HG02938 (cell line): Measurements from ENCODE around the gene GAS6.

Source experiments
- ATAC-seq: cut with Tn5 transposase; IDR thresholded peaks from one replicate; pipeline ENCODE4 v1.9.1; 2021; ENCODE audit warnings: mild to moderate bottlenecking, moderate library complexity; ENCODE audit not compliant: unreplicated experiment

Gene GAS6

DNA sequence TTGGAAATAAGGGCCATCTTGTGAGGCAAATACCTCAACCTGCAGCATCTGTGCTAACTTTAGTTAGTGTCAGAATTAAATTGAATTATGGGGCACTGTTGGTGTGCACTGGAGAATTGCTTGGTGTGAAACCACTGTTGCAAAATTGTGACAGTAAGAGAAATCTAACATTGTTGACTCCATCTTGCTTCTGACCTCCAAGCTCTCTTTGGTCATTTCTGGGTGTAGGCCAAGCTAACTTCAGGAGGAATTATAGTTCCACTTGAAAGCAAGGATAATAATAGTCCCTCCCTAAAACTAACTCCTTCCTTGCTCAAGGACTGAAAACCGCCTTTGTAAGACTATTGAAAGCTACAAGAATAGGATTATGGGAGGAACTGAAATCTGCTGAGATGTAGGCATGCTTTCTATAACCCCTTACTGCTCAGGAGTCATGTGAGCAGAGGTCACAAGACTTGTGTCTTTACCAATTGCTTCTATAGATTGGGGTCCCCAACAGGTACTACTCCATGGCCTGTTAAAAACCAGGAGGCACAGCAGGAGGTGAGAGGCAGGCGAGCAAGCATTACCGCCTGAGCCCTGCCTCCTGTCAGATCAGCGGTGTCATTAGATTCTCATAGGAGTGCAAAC lies 24.9 kb upstream of the GAS6 start:
- no peak for ATAC-seq

DNA sequence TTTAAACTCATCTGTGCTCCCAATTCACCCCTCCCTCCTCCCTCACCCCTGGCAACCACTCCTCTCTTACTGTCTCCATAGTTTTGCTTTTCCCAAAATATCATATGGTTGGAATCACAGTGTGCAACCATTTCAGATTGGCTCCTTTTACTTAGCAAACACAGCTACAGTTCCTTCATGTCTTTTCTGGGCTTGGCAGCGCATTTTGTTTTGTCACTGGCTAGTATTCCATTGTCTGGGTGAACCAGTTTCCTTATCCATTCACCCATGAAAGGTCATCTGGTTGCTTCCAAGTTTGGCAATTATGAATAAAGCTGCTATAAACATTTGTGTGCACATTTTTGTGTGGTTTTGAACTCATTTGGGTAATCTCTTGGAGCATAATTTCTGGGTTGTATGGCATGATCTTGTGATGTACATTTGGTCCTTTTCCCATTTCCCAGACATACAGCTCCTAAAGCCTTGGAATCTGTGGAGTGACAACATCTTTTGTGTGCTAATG lies 23.9 kb upstream of the GAS6 start:
- ATAC-seq, result no peak

DNA sequence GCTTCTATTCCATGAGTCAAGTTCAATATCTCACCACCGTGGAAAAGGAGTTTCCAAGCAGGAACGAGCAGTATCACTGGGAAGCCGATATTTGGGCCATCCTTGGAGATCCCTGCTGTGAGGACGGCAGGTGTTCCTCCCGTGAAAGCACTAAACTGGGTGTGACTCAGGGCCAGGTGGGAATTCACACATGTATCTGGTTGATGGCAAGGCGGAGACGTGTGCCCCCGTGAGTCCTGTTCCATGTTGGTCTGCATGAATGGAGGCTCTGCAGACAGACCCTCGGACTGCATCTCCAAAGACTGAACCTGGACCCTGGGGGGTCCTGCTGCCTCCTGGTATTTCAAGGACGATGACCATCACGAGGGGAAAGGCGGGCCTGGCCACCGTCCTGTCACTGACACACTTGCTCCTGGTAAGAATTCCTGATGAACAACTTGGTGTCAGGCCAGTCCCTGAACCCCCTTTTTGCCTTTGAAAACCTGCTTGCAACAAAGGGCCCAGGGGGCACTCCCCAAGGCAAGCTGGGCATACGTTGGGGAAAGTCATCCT lies 22.8 kb upstream of the GAS6 start:
- ATAC-seq, result no peak

GRCh38 chr13:113884821-113885220 lies 20.9 kb upstream of the GAS6 start:
- no peak for ATAC-seq

DNA sequence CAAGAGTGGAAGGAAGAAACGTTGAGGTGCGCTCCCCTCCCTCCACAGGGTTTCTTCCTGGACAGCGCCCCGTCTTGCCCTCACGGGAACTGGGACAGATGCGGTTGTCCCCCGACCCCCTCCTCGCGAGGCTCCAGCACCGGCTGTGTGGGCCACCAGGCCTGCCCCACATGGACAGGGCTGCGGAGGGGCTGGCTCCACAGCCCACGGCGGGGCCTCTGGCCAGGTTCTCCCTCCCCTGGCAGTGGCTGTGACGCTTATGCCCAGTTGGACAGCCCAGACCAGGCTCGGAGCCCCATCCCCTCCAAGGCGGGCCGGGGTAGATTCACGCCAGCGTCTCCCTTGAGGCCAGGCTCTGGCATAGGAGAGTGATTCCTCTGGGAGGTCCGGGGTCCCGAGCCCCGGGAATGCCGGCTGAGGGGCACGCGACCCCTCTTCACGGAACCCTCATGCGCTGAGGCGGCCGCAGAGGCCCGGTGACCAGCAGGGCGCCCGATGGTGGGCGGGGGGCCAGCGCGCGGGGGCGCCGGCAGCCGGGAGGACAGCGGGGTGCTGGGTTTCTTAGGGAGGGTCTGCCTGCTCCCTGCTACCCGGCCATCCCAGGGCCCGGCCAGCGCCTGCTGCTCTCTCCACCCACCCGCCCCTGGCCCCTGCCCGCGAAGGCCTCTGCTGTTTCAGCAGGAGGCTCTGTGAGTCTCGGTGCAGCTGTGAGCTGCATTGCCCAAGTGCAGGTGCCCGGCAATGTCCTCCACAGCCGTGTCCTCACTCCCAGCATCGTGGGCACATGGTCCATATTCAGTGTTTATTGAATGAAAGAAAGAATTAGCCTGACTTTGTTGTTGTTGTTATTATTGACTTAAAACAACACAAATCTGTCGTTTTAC lies 20.3 kb upstream of the GAS6 start:
- ATAC-seq, result no peak

DNA sequence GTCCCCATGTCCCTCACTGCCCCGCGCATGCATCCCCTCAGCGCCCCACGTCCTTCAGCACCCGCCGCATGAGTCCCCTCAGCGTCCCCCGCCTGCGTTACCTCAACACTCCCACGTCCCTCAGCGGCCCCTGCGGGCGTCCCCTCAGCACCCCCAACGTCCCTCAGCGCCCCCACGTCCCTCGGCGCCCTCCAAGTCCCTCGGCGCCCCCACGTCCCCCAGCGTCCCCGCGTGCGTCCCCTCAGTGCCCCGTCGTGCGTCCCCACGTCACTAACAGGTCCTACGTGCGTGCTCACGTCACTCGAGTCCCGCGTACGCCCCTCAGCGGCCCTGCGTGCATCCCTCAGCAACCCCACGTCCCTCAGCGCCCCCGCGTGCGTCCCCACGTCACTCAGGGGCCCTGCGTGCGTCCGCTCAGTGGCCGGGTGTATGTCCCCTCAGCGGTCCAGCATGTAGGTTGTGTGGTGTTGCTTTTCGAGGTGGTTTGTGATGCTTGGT lies 19.5 kb upstream of the GAS6 start:
- ATAC-seq, result no peak

DNA sequence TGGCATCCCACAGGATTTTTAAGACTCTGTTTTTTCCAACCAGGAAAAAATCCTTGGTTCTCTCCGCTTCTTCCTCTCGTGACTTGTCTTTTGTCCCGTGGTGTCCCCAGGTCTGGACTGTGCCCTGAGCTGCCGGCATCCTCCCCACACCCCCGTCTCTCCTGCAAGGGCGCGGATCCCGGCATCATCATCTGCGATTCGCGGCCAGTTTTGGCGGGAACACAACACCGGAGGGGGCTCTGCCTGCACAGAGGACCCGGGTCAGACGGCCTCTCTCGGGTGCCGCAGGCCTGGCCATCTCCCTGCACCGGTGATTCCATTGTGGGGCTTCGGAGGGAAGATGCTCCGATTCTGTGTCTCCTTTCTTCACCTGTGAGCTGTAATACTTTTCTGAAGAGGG lies 18.8 kb upstream of the GAS6 start:
- ATAC-seq, result no peak

DNA sequence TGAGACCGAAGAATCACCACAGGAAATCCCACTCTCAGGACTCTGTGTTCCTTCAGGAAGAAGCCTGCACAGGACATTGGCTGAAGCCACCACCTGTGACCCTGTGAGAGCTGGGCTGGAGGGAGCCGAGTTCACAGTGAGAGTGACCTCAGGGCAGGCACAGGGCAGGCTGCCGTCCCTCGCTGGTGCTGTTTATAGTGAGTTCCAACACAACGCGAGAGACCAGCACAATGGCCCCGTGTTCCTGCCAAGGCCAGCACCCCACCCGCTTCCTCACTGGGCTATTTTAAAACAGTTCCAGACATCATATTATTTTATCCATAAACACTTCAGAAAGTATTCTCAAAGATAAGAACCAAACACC lies 18.4 kb upstream of the GAS6 start:
- ATAC-seq, result no peak

- no peak for ATAC-seq
Observed at GRCh38 chr13:113881614-113882266, 17.9 kb upstream of the GAS6 start.

GRCh38 chr13:113880651-113881611 lies 17.1 kb upstream of the GAS6 start:
- ATAC-seq, result no peak

DNA sequence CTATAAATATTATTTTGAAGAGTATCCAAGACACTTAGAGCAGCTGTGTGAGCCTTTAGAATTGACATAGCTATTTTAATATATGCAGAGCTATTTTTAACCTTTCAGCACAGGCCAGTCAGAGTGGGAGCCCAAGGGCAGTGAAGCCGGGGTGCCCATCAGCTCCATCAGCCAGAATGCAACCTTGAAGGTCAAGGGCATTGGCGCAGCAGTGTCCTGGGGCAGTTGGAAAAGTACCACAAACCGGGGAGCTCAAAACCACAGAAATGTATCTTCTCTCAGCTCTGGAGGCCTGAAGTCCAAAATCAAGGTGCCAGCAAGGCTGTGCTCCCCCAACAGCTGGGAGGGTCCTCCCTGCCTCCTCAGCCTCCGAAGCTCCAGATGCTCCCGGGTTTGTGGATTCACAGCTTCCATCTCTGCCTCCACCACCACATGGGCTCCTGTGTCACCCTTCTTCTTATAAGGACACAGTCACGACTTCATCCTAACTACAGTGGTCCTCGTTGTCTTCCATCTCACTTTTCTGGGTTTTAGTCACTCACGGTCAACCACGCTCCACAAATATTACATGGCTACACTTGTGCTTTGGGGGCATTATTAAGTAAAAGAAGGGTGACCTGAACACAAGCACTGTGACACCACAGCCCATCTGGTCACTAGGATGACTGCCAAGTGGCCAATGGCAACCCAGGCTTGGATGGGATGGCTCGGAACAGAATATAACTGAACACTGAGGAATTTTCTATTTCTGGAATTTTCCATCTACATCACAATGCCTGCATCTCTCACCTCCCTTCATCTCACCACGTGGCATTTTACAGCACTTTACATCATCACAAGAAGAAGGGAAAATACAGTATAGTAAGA lies 15.9 kb upstream of the GAS6 start:
- ATAC-seq, result no peak

DNA sequence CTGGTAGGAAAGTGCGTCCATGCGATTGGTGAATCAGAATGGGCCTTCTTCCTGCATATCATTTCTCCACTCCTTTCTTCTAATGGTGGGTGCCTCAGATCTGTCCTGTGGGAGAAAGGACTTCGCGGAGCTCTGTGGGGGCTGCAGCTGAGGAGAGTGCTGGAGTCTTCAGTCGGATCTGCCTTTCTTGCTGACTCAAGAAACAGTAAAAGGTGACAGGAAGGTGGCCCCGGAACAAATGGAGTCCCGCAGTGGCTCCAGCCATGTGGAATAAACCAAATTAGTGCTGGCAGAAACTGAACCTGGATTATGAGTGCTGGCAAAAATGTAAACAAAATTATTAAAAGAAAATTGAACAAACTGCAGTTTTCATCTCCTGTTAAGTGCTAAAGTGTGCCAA lies 15.1 kb upstream of the GAS6 start:
- no peak for ATAC-seq

DNA sequence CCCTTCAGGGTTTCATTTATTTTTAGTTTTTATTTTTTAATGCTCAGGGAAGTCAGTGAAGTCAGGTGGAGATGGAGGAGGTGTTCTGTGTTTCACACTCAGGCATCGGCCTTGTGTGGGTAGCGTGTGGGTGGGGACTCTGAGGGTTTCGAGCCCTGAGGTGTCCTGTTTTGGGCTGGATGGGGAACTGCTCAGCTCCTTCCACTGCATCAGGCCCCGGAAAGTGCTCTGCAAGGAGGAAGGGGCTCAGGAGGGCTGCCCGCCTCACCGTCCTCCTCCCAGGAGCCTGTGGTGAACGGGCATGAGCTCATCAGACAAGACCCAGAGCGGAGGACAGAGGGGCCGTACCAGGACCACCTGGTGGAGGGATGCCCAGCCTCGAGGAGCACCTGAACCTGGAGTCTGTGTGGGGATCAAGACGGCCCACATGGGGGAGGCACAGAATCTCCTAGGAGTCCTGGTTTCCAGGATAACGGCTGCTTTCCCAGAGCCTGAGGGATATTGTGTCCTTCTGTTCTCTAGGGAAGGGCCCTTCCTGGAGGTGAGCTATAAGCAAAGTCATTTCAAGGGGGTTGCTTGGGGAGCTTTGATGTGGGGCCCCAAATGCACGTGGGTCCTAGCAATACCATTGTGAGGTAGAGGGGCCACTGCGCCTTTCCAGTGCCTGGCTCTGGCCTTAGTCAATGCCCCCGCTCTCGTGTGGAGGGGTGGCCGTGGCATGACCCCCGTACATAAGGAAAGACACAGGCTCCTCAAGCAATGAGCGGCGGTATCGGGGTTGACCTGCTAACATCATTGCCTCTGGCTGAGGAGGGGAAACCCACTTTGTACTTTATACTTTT lies 13.5 kb upstream of the GAS6 start:
- ATAC-seq, result no peak

GRCh38 chr13:113876346-113877148 lies 12.7 kb upstream of the GAS6 start:
- ATAC-seq, result no peak

DNA sequence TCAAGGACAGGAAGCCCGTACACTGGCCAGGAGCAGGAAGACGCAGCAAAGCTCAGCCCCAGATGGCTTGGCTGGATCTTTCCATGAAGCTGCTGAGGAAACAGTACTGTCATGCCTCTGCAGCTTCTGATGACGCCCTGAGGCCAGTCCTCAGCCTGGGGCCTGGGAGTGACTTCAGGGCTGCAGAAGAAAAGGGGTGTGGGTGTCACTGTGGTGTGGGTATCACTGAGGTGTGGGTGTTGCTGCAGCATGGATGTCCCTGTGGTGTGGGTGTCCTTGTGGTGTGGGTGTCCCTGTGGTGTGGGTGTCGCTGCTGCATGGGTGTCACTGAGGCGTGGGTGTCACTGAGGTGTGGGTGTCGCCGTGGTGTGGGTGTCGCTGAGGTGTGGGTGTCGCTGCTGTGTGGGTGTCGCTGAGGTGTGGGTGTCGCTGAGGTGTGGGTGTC lies 12.0 kb upstream of the GAS6 start:
- no peak for ATAC-seq

DNA sequence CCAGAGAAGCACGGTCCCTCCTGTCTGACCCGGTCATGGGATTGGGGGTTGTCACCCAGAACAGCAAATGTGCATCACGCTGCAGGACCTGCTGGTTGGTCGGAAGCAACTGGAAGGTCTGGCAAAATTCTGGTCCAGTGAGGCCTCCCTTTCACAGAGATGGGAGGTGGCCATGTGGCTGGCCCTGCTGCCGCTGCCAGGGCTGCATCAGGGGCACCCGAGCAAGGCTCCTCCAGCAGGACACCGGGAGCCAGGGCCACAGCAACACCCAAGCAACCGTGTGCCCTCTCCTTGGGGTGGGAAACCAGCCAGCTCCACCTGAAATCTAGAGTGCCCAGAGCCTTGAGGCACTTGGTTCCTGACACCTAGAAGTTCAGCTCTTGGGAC lies 11.5 kb upstream of the GAS6 start:
- ATAC-seq, result no peak

- no peak for ATAC-seq
Observed at GRCh38 chr13:113874579-113875428, 10.9 kb upstream of the GAS6 start.
